HG03378 (cell line): ENCODE results near the gene KIT.
"Not testable (repeated sequence)": the region's sequence is repeated elsewhere in the genome, so short reads cannot be mapped to it uniquely, and the experiment has no call there.

ENCODE experiments used
- ATAC-seq: cut with Tn5 transposase; IDR thresholded peaks from one replicate; pipeline ENCODE4 v1.9.1; 2021; ENCODE audit warnings: mild to moderate bottlenecking, moderate library complexity; ENCODE audit not compliant: unreplicated experiment

Gene KIT

GRCh38 chr4:54657551-54658251 lies at the start of gene KIT:
KIT (plus strand) TSS chr4:54657957; CDS start chr4:54658015, 58 bp downstream.
- ATAC-seq = no peak

DNA sequence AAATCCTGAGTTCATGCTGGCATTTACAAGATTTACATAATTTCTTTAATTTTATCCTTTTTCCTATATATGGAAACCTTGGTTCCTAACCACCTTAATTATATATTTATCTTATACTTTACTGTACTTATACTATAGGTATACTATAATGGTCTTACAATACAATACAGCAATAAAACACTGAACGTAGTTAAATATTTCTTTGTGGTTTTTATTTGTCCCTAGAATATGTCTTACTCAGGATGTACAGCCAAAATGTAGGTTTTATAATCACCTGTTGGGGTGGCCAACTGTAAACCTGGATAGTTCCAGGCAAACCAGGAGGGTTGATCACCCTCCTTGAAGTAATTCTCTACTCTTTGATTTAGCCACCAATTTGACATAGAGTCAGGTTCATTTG lies 48.4 kb upstream of the KIT start:
- ATAC-seq = no peak

GRCh38 chr4:54614149-54614548 lies 43.6 kb upstream of the KIT start:
- no peak for ATAC-seq

GRCh38 chr4:54620773-54621172 lies 37.0 kb upstream of the KIT start:
- ATAC-seq = no peak

DNA sequence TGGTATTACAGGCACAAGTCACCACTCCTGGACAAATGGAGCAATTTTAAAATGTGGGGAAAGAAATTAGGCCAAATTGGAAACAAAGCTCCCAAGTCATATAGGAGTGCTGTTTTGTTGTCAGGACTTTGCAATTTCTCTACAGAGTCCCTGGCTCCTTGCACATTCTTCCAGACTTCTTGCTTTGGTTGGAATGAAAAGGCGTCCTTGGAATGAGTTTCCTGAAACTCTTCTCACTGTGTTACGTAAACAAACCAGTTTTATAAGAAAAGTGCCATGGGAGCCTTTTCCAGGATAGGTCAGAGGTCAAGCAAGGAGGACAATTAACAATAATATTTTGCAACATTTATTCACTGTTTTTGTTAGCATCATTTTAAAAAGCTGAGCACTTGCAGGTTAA lies 32.4 kb upstream of the KIT start:
- no peak for ATAC-seq

DNA sequence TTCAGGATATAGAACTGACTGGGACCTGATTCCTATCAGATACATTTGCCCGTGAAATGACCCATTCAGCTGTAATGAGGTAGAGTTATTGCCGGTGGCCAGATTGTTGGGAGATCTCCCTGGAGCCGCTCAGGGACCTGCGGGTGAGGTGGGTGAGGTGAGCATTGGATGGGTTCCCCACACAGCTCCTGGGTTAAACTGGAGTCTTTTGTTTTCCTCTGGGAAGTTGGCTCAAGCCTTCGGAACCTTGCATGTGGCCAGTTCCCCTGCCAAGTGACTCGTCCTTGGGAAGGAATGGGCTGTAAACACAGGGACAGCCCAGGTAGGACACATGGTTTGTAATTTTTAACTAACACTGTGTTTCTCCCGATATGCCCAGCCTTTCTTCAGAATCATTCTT lies 31.6 kb upstream of the KIT start:
- ATAC-seq = no peak

- ATAC-seq = no peak
Measured at GRCh38 chr4:54632537-54632936, 25.2 kb upstream of the KIT start.

- not testable (repeated sequence) for ATAC-seq
Measured at GRCh38 chr4:54633102-54633740, 24.5 kb upstream of the KIT start.

DNA sequence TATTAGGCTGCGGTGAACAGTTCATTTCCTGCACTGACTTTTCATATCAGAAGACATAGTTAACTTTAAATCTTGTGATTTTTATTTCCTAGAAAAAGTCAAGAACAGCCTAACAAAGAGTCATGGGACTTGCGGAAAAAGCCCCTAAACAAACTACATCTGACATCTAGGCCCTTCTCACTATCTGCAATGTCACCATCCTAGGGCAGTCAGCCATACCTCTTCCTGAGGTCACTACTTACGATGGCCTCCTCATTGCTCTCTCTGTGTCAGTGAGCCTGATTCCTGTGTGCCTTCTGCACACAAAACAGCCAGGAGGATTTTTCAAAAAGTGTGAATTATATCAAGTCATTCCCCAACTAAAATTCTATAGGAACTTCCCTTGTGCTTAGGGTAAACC lies 22.4 kb upstream of the KIT start:
- no peak for ATAC-seq

GRCh38 chr4:54637325-54637724 lies 20.4 kb upstream of the KIT start:
- no peak for ATAC-seq

DNA sequence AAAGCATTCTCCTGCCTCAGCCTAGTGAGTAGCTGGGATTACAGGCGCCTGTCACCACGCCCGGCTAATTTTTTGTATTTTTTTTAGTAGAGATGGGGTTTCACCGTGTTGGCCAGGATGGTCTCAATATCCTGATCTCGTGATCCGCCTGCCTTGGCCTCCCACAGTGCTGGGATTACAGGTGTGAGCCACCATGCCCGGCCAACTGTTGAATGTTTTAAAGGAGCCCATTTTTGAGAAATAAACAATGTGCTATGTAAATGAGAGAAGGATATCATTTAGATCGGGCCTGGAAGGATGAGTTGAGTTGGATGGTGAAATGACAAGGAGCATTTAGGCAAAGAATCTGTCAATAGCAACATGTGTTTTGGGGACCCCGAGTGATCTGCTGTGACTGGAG lies 16.7 kb upstream of the KIT start:
- ATAC-seq = not testable (repeated sequence)

DNA sequence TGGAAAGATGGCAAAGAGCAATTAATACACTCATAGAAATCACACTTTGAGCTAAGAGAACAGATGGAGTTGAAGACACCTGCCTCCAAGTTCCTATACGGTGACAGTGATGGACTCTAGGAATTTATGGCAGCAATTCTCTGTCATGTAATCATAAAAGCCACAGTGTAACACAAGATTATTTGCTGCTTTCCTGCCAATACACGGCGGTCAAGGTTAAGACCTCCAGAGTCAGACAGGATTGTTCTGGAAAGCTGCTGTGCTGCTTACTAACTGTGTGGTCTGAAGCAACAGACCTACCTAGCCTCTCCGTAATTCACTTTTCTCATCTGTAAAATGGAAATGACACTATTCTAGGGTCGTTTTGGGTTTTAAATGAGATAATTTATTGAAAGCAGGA lies 14.6 kb upstream of the KIT start:
- ATAC-seq = no peak

- no peak for ATAC-seq
Measured at GRCh38 chr4:54643958-54644751, 13.6 kb upstream of the KIT start.

DNA sequence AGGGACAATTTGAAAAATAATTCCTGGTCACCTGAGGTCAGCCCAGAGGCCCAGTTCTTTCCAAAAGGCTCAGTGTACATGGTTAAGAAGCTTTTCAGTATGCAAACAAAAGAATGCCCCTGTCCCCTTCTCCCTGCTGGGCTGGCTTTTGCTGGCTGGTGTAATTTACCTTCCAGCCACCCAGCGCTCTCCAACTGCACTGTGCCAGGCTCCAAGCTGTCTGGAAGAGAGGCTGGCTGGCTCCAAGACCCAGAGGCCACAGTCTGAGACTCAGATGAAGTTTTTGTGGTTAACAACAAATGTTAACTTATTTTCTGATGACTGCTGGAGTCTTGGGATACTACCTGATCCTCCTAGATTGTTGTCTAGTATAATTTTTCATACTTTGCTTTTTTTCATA lies 11.9 kb upstream of the KIT start:
- no peak for ATAC-seq

DNA sequence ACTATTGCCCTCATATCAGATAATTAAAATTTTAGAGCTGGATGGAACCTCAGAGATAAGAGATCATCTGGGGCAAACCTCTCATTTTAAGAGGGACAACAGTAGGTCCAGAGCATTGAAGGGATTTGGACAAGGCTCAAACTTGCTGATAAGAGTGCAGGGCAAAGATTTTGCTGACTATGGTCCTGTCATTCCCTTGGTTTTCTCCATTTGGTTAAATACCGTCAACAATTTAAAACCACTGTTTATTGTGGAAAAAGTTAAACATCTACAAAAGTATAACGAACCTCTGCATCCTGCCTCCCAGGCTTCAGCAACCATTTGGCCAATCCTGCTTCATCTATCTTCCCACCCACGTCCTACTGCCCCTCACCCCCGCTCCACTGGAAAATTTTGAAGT lies 10.7 kb upstream of the KIT start:
- no peak for ATAC-seq

DNA sequence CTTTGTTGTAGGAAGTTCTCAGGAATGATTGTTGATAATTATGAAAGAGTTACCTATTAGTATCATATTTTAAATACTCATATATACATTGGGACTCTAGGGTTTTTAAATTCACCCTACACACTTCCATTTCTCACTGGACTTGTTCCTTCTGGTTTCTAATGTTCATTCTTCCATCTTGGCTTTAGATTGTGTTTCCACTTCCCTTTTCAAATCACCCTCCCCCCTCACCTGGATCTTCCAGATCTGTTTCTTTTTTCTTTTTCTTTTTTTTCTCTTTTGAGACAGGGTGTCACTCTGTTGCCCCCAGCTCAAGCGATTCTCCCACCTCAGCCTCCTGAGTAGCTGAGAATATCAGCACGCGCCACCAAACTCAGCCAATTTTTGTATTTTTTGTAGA lies 6.7 kb upstream of the KIT start:
- no peak for ATAC-seq

DNA sequence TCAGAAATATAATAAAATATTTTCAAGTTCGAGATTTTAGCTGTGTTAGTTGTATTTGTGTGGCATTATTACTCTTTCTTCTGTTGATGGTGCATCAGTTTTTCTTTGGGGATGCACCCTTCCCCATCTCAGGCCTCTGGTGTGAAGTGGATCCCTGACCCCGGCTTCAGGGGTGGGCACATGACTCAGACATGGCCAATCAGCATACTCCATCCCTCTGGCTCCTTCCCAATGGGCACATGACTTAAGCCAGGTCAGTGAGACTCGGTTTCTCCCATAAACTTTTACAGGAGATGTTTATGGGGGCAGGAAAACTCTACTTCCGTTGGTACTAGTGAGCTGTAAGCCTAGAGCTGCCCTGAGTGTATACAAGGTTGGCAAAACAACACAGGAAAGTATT lies 3.0 kb upstream of the KIT start:
- no peak for ATAC-seq

GRCh38 chr4:54657185-54657550 lies 589 bp upstream of the KIT start:
- ATAC-seq = no peak

- ATAC-seq = no peak
Measured at GRCh38 chr4:54658252-54659093, 716 bp downstream of the KIT start.

DNA sequence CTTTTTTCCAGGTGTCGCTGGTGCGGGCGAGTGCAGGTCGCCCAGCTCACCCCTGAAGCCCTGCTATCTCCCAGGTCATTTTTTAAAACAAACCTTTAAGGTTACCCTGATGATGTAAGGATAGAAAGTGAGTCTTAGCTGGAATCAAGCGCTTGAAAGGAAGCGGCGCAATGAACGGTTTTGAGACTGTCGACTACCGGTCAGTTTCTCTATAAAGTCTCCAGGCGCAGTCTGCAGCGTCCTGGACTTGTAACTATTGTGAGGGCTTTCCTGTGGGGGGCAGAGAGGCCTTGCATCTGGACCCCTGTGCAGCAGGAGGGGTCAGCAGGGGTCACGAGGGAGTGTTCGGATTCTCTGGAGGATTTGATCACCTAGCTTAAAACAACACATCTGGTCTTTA lies 1.6 kb downstream of the KIT start:
- no peak for ATAC-seq
